OCI-LY7 (cell line): ENCODE data around the gene ADAMTS4. TPM values are rescaled to one million over a fixed set of nuclear protein-coding genes. Genes with fewer than 3 reads are reported as not detected.

Experiments
- BruUV-seq: library from RNA; stranded (reverse); fragments of 400-500 nt; replicated peaks from 2 replicates; lab custom pipeline; 2021; lab: Mats Ljungman, UMichigan
- CTCF ChIA-PET: fragments of 300-600 bp; sonication (Branson Sonifier 250); formaldehyde crosslinking; loops from one replicate; lab custom pipeline; 2022; ENCODE audit warnings: antibody characterized with exemption; ENCODE audit not compliant: unreplicated experiment; lab: Charles Lee
- POLR2A ChIA-PET: fragments of 300-600 bp; sonication (Branson Sonifier 250); formaldehyde crosslinking; loops from one replicate; lab custom pipeline; 2022; ENCODE audit warnings: antibody characterized with exemption; lab: Charles Lee
- DNase-seq: peaks from one replicate; pipeline ENCODE4 v3.0.0-alpha.2; 2015; ENCODE audit warnings: low spot score
- H2AFZ ChIP-seq: fragments of 200-600 bp; sonication (generic), shearing (Covaris generic); 2 replicates; pipeline ENCODE4 v1.6.1; 2014; ENCODE audit warnings: mild to moderate bottlenecking, antibody characterized with exemption, low read length, moderate library complexity
- H3K27ac ChIP-seq: fragments of 200-600 bp; sonication (generic); 2 replicates; pipeline ENCODE4 v1.5.1; 2014; ENCODE audit warnings: mixed run types, low read depth, mild to moderate bottlenecking, moderate library complexity, low read length, inconsistent platforms; ENCODE audit not compliant: poor library complexity, severe bottlenecking
- H3K36me3 ChIP-seq: fragments of 200-600 bp; sonication (generic); 2 replicates; pipeline ENCODE4 v1.6.1; 2014; ENCODE audit warnings: mild to moderate bottlenecking, antibody characterized with exemption, low read length, moderate library complexity, mixed read lengths; ENCODE audit not compliant: insufficient read depth
- H3K4me1 ChIP-seq: fragments of 200-600 bp; sonication (generic); 2 replicates; pipeline ENCODE4 v1.5.1; 2014; ENCODE audit warnings: mild to moderate bottlenecking, low read length; ENCODE audit not compliant: insufficient read depth, poor library complexity, severe bottlenecking
- H3K4me2 ChIP-seq: fragments of 200-600 bp; sonication (generic); 2 replicates; pipeline ENCODE4 v1.6.1; 2014; ENCODE audit warnings: mild to moderate bottlenecking, low read length
- H3K4me3 ChIP-seq: fragments of 200-600 bp; sonication (generic); 2 replicates; pipeline ENCODE4 v1.5.1; 2014; ENCODE audit warnings: mild to moderate bottlenecking, low read depth, low read length; ENCODE audit not compliant: poor library complexity, severe bottlenecking
- H3K79me2 ChIP-seq: fragments of 200-600 bp; sonication (generic); 2 replicates; pipeline ENCODE4 v1.6.1; 2016; ENCODE audit warnings: low read depth, mild to moderate bottlenecking, low read length, moderate library complexity, mixed read lengths; ENCODE audit not compliant: insufficient read depth
- H3K9me2 ChIP-seq: fragments of 200-600 bp; sonication (generic); 2 replicates; pipeline ENCODE4 v1.6.1; 2016; ENCODE audit warnings: mild to moderate bottlenecking, low read length, mixed read lengths; ENCODE audit not compliant: insufficient read depth
- H3K9me3 ChIP-seq: fragments of 200-600 bp; sonication (generic); 2 replicates; pipeline ENCODE4 v1.6.1; 2014; ENCODE audit warnings: mild to moderate bottlenecking, mixed run types, low read length, mixed read lengths
- H4K20me1 ChIP-seq: fragments of 200-600 bp; sonication (generic); 2 replicates; pipeline ENCODE4 v1.6.1; 2014; ENCODE audit warnings: mild to moderate bottlenecking, antibody characterized with exemption, low read length, moderate library complexity, mixed read lengths; ENCODE audit not compliant: insufficient read depth
- CTCF ChIP-seq: fragments of 200-600 bp; sonication (generic); conservative IDR thresholded peaks from 2 replicates; pipeline ENCODE4 v1.5.1; 2014; ENCODE audit warnings: mild to moderate bottlenecking, antibody characterized with exemption, low read length, moderate library complexity, mixed read lengths
- EZH2phosphoT487 ChIP-seq: fragments of 200-600 bp; sonication (generic); IDR thresholded peaks from 2 replicates; pipeline ENCODE4 v1.6.1; 2018; ENCODE audit warnings: low read depth, borderline replicate concordance, mild to moderate bottlenecking, mixed run types, antibody characterized with exemption, low read length, moderate library complexity, mixed read lengths
- intact Hi-C: fragments of 100-400 bp; cut with micrococcal nuclease; formaldehyde crosslinking; loops from one replicate; pipeline ENCODE4 v1.10.0; 2022; ENCODE audit not compliant: unreplicated experiment
- total RNA-seq, 2 experiments: library from RNA; depleted of rRNA in 1 of 2; stranded (reverse); fragments of >200 nt in 1 of 2; shearing (Covaris generic) in 1 of 2; gene quantifications; 2 replicates each; pipeline ENCODE4 v1.2.3, GENCODE V29; 2014 to 2022

The ADAMTS4 gene
- total RNA-seq, 2 experiments from 2014 or later, result 0.03 to 0.15 TPM

GRCh38 chr1:161174911-161175310, 23.9 kb downstream of the ADAMTS4 start:
- Histone ChIP-seq H4K20me1 (no peaks in the 10 kb centered on the region), H3K9me3 (no peaks in the 10 kb centered on the region), H3K4me1 (peaks cover 29% of the 10 kb centered on the region), H3K4me3 (no peak overlapping the region), H2AFZ (no peak overlapping the region), H3K4me2 (peak overlapping the region; percentile 99; the same call in 1 of the 2 replicates), H3K36me3 (peaks cover 53% of the 10 kb centered on the region), H3K27ac (peak overlapping the region; percentile 60), H3K9me2 (no peaks in the 10 kb centered on the region), H3K79me2 (peaks cover 9% of the 10 kb centered on the region; the same call in 1 of the 2 replicates)
- no peak for DNase-seq
- CTCF ChIA-PET, result no interaction called here
- POLR2A ChIA-PET, result interaction anchor here (3.1 kb wide), 1 partner anchor 8 kb away, joined by 23 read pairs; the partner anchor contains the start of gene PPOX
- TF ChIP-seq CTCF (no peak), EZH2phosphoT487 (no peak)
- intact Hi-C loops, result no loop called here
- no TSS peak for BruUV-seq

GRCh38 chr1:161173711-161174110, 25.1 kb downstream of the ADAMTS4 start:
- no peak overlapping the region for H2AFZ ChIP-seq
- H3K4me3 ChIP-seq, result no peak overlapping the region
- no peak for TF ChIP-seq CTCF
- ChIA-PET CTCF (no interaction called here), POLR2A (interaction anchor here (0.7 kb wide), 1 partner anchor 407 kb away, joined by 4 read pairs; no protein-coding TSS in a partner anchor)
- no peak for DNase-seq
- H3K4me2 ChIP-seq, result no peak overlapping the region
- H3K27ac ChIP-seq, result no peak overlapping the region
- intact Hi-C loops, result no loop called here
- no peaks in the 10 kb centered on the region for H4K20me1 ChIP-seq
- peaks cover 29% of the 10 kb centered on the region for H3K4me1 ChIP-seq
- no peaks in the 10 kb centered on the region for H3K9me2 ChIP-seq
- H3K79me2 ChIP-seq, result peaks cover 9% of the 10 kb centered on the region; the same call in 1 of the 2 replicates
- H3K9me3 ChIP-seq, result no peaks in the 10 kb centered on the region
- H3K36me3 ChIP-seq, result peaks cover 60% of the 10 kb centered on the region
- no TSS peak for BruUV-seq

GRCh38 chr1:161172776-161173376, 26.0 kb downstream of the ADAMTS4 start:
- TF ChIP-seq EZH2phosphoT487 (no peak), CTCF (no peak)
- H4K20me1 ChIP-seq, result no peaks in the 10 kb centered on the region
- DNase-seq, result no peak
- no peak overlapping the region for H3K4me3 ChIP-seq
- intact Hi-C loops, result no loop called here
- no TSS peak for BruUV-seq
- no peak overlapping the region for H2AFZ ChIP-seq
- no peak overlapping the region for H3K4me2 ChIP-seq
- no peaks in the 10 kb centered on the region for H3K9me2 ChIP-seq
- peaks cover 9% of the 10 kb centered on the region; the same call in 1 of the 2 replicates for H3K79me2 ChIP-seq
- H3K36me3 ChIP-seq, result peaks cover 60% of the 10 kb centered on the region
- no peak overlapping the region for H3K27ac ChIP-seq
- H3K9me3 ChIP-seq, result no peaks in the 10 kb centered on the region
- CTCF ChIA-PET, result no interaction called here
- POLR2A ChIA-PET, result interaction anchor here (0.6 kb wide), 2 partner anchors 35 to 67 kb away, joined by 3 read pairs; no protein-coding TSS in a partner anchor
- peaks cover 23% of the 10 kb centered on the region for H3K4me1 ChIP-seq
